Endothelial cell of umbilical vein (primary cell): Measurements from ENCODE around the gene TRMT1. TPM values are rescaled to one million over a fixed set of nuclear protein-coding genes. Genes with fewer than 3 reads are reported as not detected.

ENCODE experiments used
- BruUV-seq: library from RNA; stranded (reverse); fragments of 400-500 nt; replicated peaks from 2 replicates; lab custom pipeline; 2021; lab: Mats Ljungman, UMichigan
- CTCF ChIA-PET: fragments of 300-600, 350-600 bp; sonication (Branson Sonifier 250); formaldehyde crosslinking; loops from one replicate; lab custom pipeline; 2021; ENCODE audit warnings: antibody characterized with exemption, inconsistent platforms; lab: Charles Lee
- POLR2A ChIA-PET: fragments of 300-600, 350-600 bp; sonication (Branson Sonifier 250); formaldehyde crosslinking; loops from one replicate; lab custom pipeline; 2021; ENCODE audit warnings: antibody characterized with exemption, inconsistent platforms; lab: Charles Lee
- DNase-seq: peaks from one replicate; pipeline ENCODE4 v3.0.0-alpha.2; 2011; ENCODE audit warnings: low read depth, low spot score
- FAIRE-seq: peaks from 2 replicates; lab custom pipeline; 2011; peaks lifted over from hg19 to GRCh38; lab: Jason Lieb, UNC
- H2AFZ ChIP-seq: 2 replicates; pipeline ENCODE4 v1.6.0; 2012; ENCODE audit warnings: low read depth, low read length, control low read depth, inconsistent platforms
- H3K27ac ChIP-seq: 2 replicates; pipeline ENCODE4 v1.5.1; 2011; ENCODE audit warnings: low read depth, mild to moderate bottlenecking, control low read depth, low read length, moderate library complexity; ENCODE audit not compliant: insufficient read depth
- H3K27me3 ChIP-seq, 2 experiments: 2 replicates each; pipeline versions ENCODE4 v1.6.0 to v1.6.1; 2011; ENCODE audit warnings: low read length in 2 of 2, mixed read lengths in 1 of 2; ENCODE audit not compliant: control insufficient read depth in 2 of 2, insufficient read depth in 2 of 2
- H3K36me3 ChIP-seq, 2 experiments: 2 replicates in 1 of 2; 3 replicates in 1 of 2; pipeline ENCODE4 v1.5.1; 2011; ENCODE audit warnings: low read length in 2 of 2, mild to moderate bottlenecking in 1 of 2, moderate library complexity in 1 of 2; ENCODE audit not compliant: control insufficient read depth in 2 of 2, insufficient read depth in 2 of 2; ENCODE audit errors: extremely low read depth in 1 of 2
- H3K4me1 ChIP-seq: 3 replicates; pipeline ENCODE4 v1.5.1; 2011; ENCODE audit warnings: mild to moderate bottlenecking, low read length; ENCODE audit not compliant: control insufficient read depth, insufficient read depth; ENCODE audit errors: extremely low read depth
- H3K4me2 ChIP-seq: 2 replicates; pipeline ENCODE4 v1.6.1; 2011; ENCODE audit warnings: low read length, control low read depth, mixed read lengths; ENCODE audit not compliant: insufficient read depth
- H3K4me3 ChIP-seq, 3 experiments: fragments of 200-600 bp in 1 of 3; sonication (generic), shearing (Covaris generic) in 1 of 3; replicated peaks in 1 of 3; 2 replicates each; pipeline ENCODE4 v1.5.1; 2011 to 2016; ENCODE audit warnings: control low read depth in 3 of 3, low read length in 3 of 3, mild to moderate bottlenecking in 2 of 3, inconsistent platforms in 1 of 3, low read depth in 1 of 3, moderate library complexity in 1 of 3; ENCODE audit not compliant: insufficient read depth in 1 of 3
- H3K79me2 ChIP-seq: 2 replicates; pipeline ENCODE4 v1.6.0; 2012; ENCODE audit warnings: low read length, inconsistent platforms; ENCODE audit not compliant: control insufficient read depth, insufficient read depth
- H3K9ac ChIP-seq: replicated peaks from 2 replicates; pipeline ENCODE3; 2011; ENCODE audit warnings: low read length, control low read depth; ENCODE audit not compliant: insufficient read depth; ENCODE audit errors: extremely low read depth
- H3K9me1 ChIP-seq: replicated peaks from 3 replicates; pipeline ENCODE4 v1.6.0; 2011; ENCODE audit warnings: mild to moderate bottlenecking, low read length; ENCODE audit not compliant: control insufficient read depth, insufficient read depth; ENCODE audit errors: extremely low read depth
- H3K9me3 ChIP-seq: replicated peaks from 2 replicates; pipeline ENCODE4 v1.5.1; 2012; ENCODE audit warnings: low read length, inconsistent platforms; ENCODE audit not compliant: control insufficient read depth, insufficient read depth
- H4K20me1 ChIP-seq: replicated peaks from 2 replicates; pipeline ENCODE3; 2011; ENCODE audit warnings: mild to moderate bottlenecking, low read length; ENCODE audit not compliant: control insufficient read depth, insufficient read depth; ENCODE audit errors: extremely low read depth
- CTCF ChIP-seq, 2 donors: IDR thresholded peaks; 1 replicate in 1 of 2; 2 replicates in 1 of 2; pipeline ENCODE4 v1.5.1; 2011; ENCODE audit warnings: low read length in 2 of 2, mild to moderate bottlenecking in 2 of 2, moderate library complexity in 2 of 2, control low read depth in 1 of 2, inconsistent platforms in 1 of 2, low read depth in 1 of 2; ENCODE audit not compliant: insufficient read depth in 1 of 2; ENCODE audit errors: extremely low read depth in 1 of 2
- EZH2 ChIP-seq: IDR thresholded peaks from 2 replicates; pipeline ENCODE4 v1.6.1; 2012; ENCODE audit warnings: borderline replicate concordance, low read depth, mild to moderate bottlenecking, moderate library complexity, low read length, inconsistent platforms; ENCODE audit not compliant: severe bottlenecking
- FOS ChIP-seq: IDR thresholded peaks from 2 replicates; pipeline ENCODE4 v1.6.1; 2011; ENCODE audit warnings: mild to moderate bottlenecking, low read length, moderate library complexity, borderline replicate concordance; ENCODE audit not compliant: insufficient read depth
- GATA2 ChIP-seq: IDR thresholded peaks from 2 replicates; pipeline ENCODE4 v1.7.0; 2011; ENCODE audit warnings: low read depth, mild to moderate bottlenecking, moderate library complexity, mixed read lengths, low read length; ENCODE audit not compliant: insufficient read length, insufficient read depth
- JUN ChIP-seq: IDR thresholded peaks from 2 replicates; pipeline ENCODE4 v1.6.1; 2011; ENCODE audit warnings: borderline replicate concordance, low read depth; ENCODE audit not compliant: insufficient read length, insufficient read depth
- MAX ChIP-seq: IDR thresholded peaks from 2 replicates; pipeline ENCODE4 v1.6.1; 2011; ENCODE audit not compliant: insufficient read depth, insufficient read length
- MYC ChIP-seq: IDR thresholded peaks from one replicate; pipeline ENCODE4 v1.6.1; 2011; ENCODE audit warnings: mild to moderate bottlenecking, low read depth, low read length
- POLR2A ChIP-seq: IDR thresholded peaks from 2 replicates; pipeline ENCODE4 v1.6.1; 2012; ENCODE audit warnings: low read depth, mild to moderate bottlenecking, control low read depth, low read length
- POLR2AphosphoS5 ChIP-seq: IDR thresholded peaks from 2 replicates; pipeline ENCODE4 v1.6.1; 2012; ENCODE audit warnings: low read depth, mild to moderate bottlenecking, control low read depth, low read length, moderate library complexity; ENCODE audit not compliant: insufficient read depth
- dilution Hi-C: fragments of 300-500 bp; cut with MboI; formaldehyde crosslinking; loops from one replicate; pipeline ENCODE4 v1.15.0; 2019; ENCODE audit warnings: low sequenced_read_pairs; ENCODE audit not compliant: extremely low pct_ligation_motif_present
- intact Hi-C: fragments of 100-400 bp; cut with micrococcal nuclease; formaldehyde crosslinking; loops from one replicate; pipeline ENCODE4 v1.10.0; 2022
- polyA plus RNA-seq, 4 experiments: library from polyadenylated mRNA; depleted of rRNA in 3 of 4; stranded (reverse) in 3 of 4; unstranded in 1 of 4; fragments of >200 nt; gene quantifications; 2 replicates each; pipeline versions ENCODE4 v1.2.1 to v1.2.3, GENCODE V29; 2011 to 2012; ENCODE audit warnings: missing spikeins in 1 of 4
- total RNA-seq: library from RNA; stranded (reverse); gene quantifications from 2 replicates; pipeline ENCODE4 v1.2.3, GENCODE V29; 2021

The TRMT1 gene
- total and polyA plus RNA-seq, 2 donors (not counting 3 experiments of a cell fraction or from before 2014, with no cell fraction given), result 46.3 to 53.0 TPM

DNA sequence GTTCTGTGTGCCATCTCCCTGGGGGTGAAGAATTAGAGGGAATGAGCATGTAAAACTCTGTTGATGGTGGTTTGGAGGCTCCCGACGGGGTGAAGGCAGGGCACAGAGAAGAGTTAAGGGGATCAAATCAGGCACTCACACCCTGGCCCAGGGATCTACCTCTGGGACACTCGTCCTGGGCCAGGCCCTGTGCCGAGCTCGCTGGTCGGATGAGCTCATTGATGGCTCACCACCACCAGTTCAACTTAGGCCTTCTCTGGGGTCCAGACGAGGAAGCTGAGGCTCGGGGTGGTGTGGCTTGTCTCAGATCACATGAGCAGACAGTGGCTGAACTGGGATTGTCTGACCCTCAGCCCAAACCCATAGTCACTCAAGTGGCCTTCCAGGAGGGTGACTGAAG is 3.1 kb upstream of the TRMT1 start:
- dilution Hi-C loops, result no loop called here

More for the DNA sequence above, 3.1 kb upstream of the TRMT1 start:
- Histone ChIP-seq H2AFZ (no peak overlapping the region), H3K79me2 (peaks cover 77% of the 10 kb centered on the region), H3K9me1 (no peaks in the 10 kb centered on the region), H3K27me3 (no peaks in the 10 kb centered on the region), H3K4me3 (no peak overlapping the region), H4K20me1 (no peaks in the 10 kb centered on the region), H3K9me3 (no peaks in the 10 kb centered on the region), H3K9ac (no peak overlapping the region), H3K4me2 (peak overlapping the region; percentile 61), H3K27ac (no peak overlapping the region), H3K36me3 (peaks cover 0 to 7% of the 10 kb centered on the region in 2 experiments), H3K4me1 (peaks cover 13% of the 10 kb centered on the region)
- ChIA-PET CTCF (interaction anchor here (0.5 to 2.1 kb wide), 8 partner anchors 9 to 143 kb away, joined by 3 to 7 read pairs (median 4); no protein-coding TSS in a partner anchor), POLR2A (no interaction called here)
- TSS peak; percentile 11 for BruUV-seq
- TF ChIP-seq GATA2, result no peak
- TF ChIP-seq JUN, result no peak
- no peak for TF ChIP-seq MAX
- no peak for TF ChIP-seq EZH2
- no peak for TF ChIP-seq MYC
- TF ChIP-seq FOS, result no peak
- TF ChIP-seq CTCF (IDR thresholded peaks at IDR 0.05; ENCODE audit: extremely low read depth in 1 of 2, insufficient read depth in 1 of 2, low read depth in 1 of 2, low read length in 2 of 2), result no peak
- no peak for TF ChIP-seq POLR2A
- TF ChIP-seq POLR2AphosphoS5, result no peak
- intact Hi-C loops, result no loop called here
- DNase-seq, result no peak
- FAIRE-seq, result no peak
